ENCODE results near the gene STK17A.

Gene STK17A

GRCh38 chr7:43585562-43585961 lies 2.7 kb downstream of the STK17A start:
- Histone ChIP-seq H3K79me2 (ENCODE audit: insufficient read depth, low read depth) (peaks cover 75% of the 10 kb centered on the region), H3K27me3 (ENCODE audit: insufficient read depth, low read depth) (no peaks in the 10 kb centered on the region), H3K36me3 (ENCODE audit: insufficient read depth) (no peaks in the 10 kb centered on the region), H3K9ac (peak overlapping the region; percentile 91), H3K4me1 (ENCODE audit: low read depth, poor library complexity, severe bottlenecking) (peaks cover 65% of the 10 kb centered on the region), H3K4me2 (peak overlapping the region; percentile 69), H3K4me3 (IDR thresholded peaks at IDR 0.05; ENCODE audit: insufficient read depth, low read depth, low read length) (no peak overlapping the region), H4K20me1 (ENCODE audit: insufficient read depth) (no peaks in the 10 kb centered on the region), H2AFZ (ENCODE audit: low read depth) (no peak overlapping the region), H3K27ac (peak overlapping the region; percentile 93)
- TF ChIP-seq CTCF (conservative IDR thresholded peaks at IDR 0.05; ENCODE audit: low read depth, low read length), result no peak

GRCh38 chr7:43586251-43586900 lies 3.5 kb downstream of the STK17A start:
- peak overlapping the region; percentile 93 for H3K27ac ChIP-seq
- H4K20me1 ChIP-seq (ENCODE audit: insufficient read depth), result peaks cover 2% of the 10 kb centered on the region; the same call in 1 of the 2 replicates
- H3K79me2 ChIP-seq (ENCODE audit: insufficient read depth, low read depth), result peaks cover 82% of the 10 kb centered on the region
- no peaks in the 10 kb centered on the region for H3K27me3 ChIP-seq (ENCODE audit: insufficient read depth, low read depth)
- H3K4me3 ChIP-seq (IDR thresholded peaks at IDR 0.05; ENCODE audit: insufficient read depth, low read depth, low read length), result no peak overlapping the region
- TF ChIP-seq CTCF (conservative IDR thresholded peaks at IDR 0.05; ENCODE audit: low read depth, low read length), result no peak
- H3K9ac ChIP-seq, result peak overlapping the region; percentile 91
- peaks cover 70% of the 10 kb centered on the region for H3K4me1 ChIP-seq (ENCODE audit: low read depth, poor library complexity, severe bottlenecking)
- H3K4me2 ChIP-seq, result peak overlapping the region; percentile 69
- no peaks in the 10 kb centered on the region for H3K36me3 ChIP-seq (ENCODE audit: insufficient read depth)
- H2AFZ ChIP-seq (ENCODE audit: low read depth), result no peak overlapping the region

- no peaks in the 10 kb centered on the region for H3K36me3 ChIP-seq (ENCODE audit: insufficient read depth)
- H4K20me1 ChIP-seq (ENCODE audit: insufficient read depth), result peaks cover 23% of the 10 kb centered on the region
- peaks cover 82% of the 10 kb centered on the region for H3K4me1 ChIP-seq (ENCODE audit: low read depth, poor library complexity, severe bottlenecking)
- no peak for TF ChIP-seq CTCF (conservative IDR thresholded peaks at IDR 0.05; ENCODE audit: low read depth, low read length)
- H3K27me3 ChIP-seq (ENCODE audit: insufficient read depth, low read depth), result no peaks in the 10 kb centered on the region
- H3K4me2 ChIP-seq, result peak overlapping the region; percentile 69
- H3K4me3 ChIP-seq (IDR thresholded peaks at IDR 0.05; ENCODE audit: insufficient read depth, low read depth, low read length), result no peak overlapping the region
- peak overlapping the region; percentile 91; the same call in 1 of the 2 replicates for H3K9ac ChIP-seq
- peaks cover 98% of the 10 kb centered on the region for H3K79me2 ChIP-seq (ENCODE audit: insufficient read depth, low read depth)
- H3K27ac ChIP-seq, result peak overlapping the region; percentile 93; the same call in 1 of the 2 replicates
- H2AFZ ChIP-seq (ENCODE audit: low read depth), result no peak overlapping the region
These were observed 5.7 kb downstream of the STK17A start for GRCh38 chr7:43588477-43589132.

GRCh38 chr7:43589133-43589478 lies 6.2 kb downstream of the STK17A start:
- Histone ChIP-seq H3K79me2 (ENCODE audit: insufficient read depth, low read depth) (peaks cover 98% of the 10 kb centered on the region), H3K27me3 (ENCODE audit: insufficient read depth, low read depth) (no peaks in the 10 kb centered on the region), H3K36me3 (ENCODE audit: insufficient read depth) (no peaks in the 10 kb centered on the region), H3K4me1 (ENCODE audit: low read depth, poor library complexity, severe bottlenecking) (peaks cover 87% of the 10 kb centered on the region), H3K27ac (peak overlapping the region; percentile 93; the same call in 1 of the 2 replicates), H3K4me2 (peak overlapping the region; percentile 69), H4K20me1 (ENCODE audit: insufficient read depth) (peaks cover 28% of the 10 kb centered on the region), H2AFZ (ENCODE audit: low read depth) (no peak overlapping the region), H3K4me3 (IDR thresholded peaks at IDR 0.05; ENCODE audit: insufficient read depth, low read depth, low read length) (no peak overlapping the region), H3K9ac (peak overlapping the region; percentile 91; the same call in 1 of the 2 replicates)
- TF ChIP-seq CTCF (conservative IDR thresholded peaks at IDR 0.05; ENCODE audit: low read depth, low read length), result no peak
